Measurements from ENCODE around the gene PAF1.

DNA sequence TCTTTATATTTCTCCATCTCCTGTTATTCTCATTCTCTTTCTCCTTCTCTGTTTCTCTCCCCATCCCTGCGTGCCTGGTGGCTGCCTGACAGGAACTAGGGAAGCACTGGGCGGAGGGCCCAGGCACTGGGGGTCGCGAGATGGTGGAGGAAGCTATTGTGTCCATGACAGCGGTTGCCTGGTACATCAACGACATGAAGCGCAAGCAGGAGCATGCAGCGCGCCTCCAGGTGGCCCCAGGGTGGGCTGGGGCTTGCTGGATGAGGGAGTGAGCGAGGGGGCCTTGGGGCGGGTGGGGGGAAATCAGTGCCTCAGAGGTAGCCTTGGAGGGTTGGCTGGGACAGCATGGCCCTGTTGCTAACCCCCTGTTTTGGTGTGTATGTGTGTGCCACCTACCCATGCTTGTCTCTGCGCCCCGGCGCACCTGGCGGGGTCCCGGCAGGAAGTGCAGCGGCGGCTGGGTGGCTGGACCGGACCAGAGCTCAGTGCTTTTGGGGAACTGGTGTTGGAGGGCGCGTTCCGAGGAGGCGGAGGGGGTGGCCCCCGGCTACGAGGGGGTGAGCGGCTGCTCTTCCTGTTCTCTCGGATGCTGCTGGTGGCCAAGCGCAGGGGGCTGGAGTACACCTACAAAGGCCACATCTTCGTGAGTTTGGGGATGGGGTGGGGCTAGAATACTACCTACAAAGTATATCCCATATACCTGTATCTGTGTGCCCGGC is 26.7 kb upstream of the PAF1 start:
- TF ChIP-seq CTCF (IDR thresholded peaks at IDR 0.05) (no peak), EP300 (IDR thresholded peaks at IDR 0.05) (no peak), POLR2A (IDR thresholded peaks at IDR 0.05) (no peak), POLR2AphosphoS5 (IDR thresholded peaks at IDR 0.05) (no peak)

All from gastroesophageal sphincter (tissue), 3 donors.